HCT116 (cell line): Measurements from ENCODE around the gene ALOX15. TPM values are rescaled to one million over a fixed set of nuclear protein-coding genes. Genes with fewer than 3 reads are reported as not detected.

ENCODE experiments used
- ATAC-seq: fragments of 200-7000 bp; cut with Tn5 transposase; 2 replicates; pipeline ENCODE4 v1.9.1; 2020; ENCODE audit warnings: mild to moderate bottlenecking, moderate library complexity
- BruUV-seq: library from RNA; stranded (reverse); fragments of 400-500 nt; replicated peaks from 2 replicates; lab custom pipeline; 2021; lab: Mats Ljungman, UMichigan
- CTCF ChIA-PET: fragments of 300-600 bp; sonication (Branson Sonifier 250); formaldehyde crosslinking; loops from one replicate; lab custom pipeline; 2021; ENCODE audit warnings: antibody characterized with exemption; lab: Charles Lee
- POLR2A ChIA-PET: fragments of 300-600, 350-600 bp; sonication (Branson Sonifier 250); formaldehyde crosslinking; loops from one replicate; lab custom pipeline; 2021; ENCODE audit warnings: antibody characterized with exemption; lab: Charles Lee
- RAD21 ChIA-PET, 2 experiments: fragments of 300-600 bp; sonication (Branson Sonifier 250); formaldehyde crosslinking; loops; one replicate each; lab custom pipeline; 2023; ENCODE audit warnings: low total read pairs in 2 of 2; ENCODE audit not compliant: uncharacterized antibody in 2 of 2, unreplicated experiment in 2 of 2, low non-redundant PET in 1 of 2; lab: Charles Lee
- DNase-seq: peaks from one replicate; pipeline ENCODE4 v3.0.0-alpha.2; 2010; ENCODE audit warnings: low read depth, low spot score
- H2AFZ ChIP-seq: fragments of 200-600 bp; shearing (Covaris generic), sonication (generic); 2 replicates; pipeline ENCODE4 v1.6.1; 2017; ENCODE audit warnings: low read depth, mixed run types, mixed read lengths, antibody characterized with exemption, low read length; ENCODE audit not compliant: poor library complexity, severe bottlenecking
- H3K27ac ChIP-seq: 2 replicates; pipeline ENCODE4 v1.5.1; 2012; ENCODE audit warnings: low read depth, low read length
- H3K27me3 ChIP-seq: fragments of 200-600 bp; sonication (generic); 2 replicates; pipeline ENCODE4 v1.6.1; 2016; ENCODE audit warnings: mixed run types, low read length, mixed read lengths; ENCODE audit not compliant: insufficient read depth
- H3K36me3 ChIP-seq, 2 experiments: fragments of 200-500 bp in 1 of 2; fragments of 200-600 bp in 1 of 2; sonication (Bioruptor generic) in 1 of 2; sonication (generic) in 1 of 2; 2 replicates each; pipeline versions ENCODE4 v1.5.1 to v1.6.1; 2014 to 2016; ENCODE audit warnings: low read length in 2 of 2, inconsistent platforms in 1 of 2, mixed read lengths in 1 of 2, mixed run types in 1 of 2; ENCODE audit not compliant: insufficient read depth in 2 of 2, control insufficient read depth in 1 of 2
- H3K4me1 ChIP-seq, 2 experiments: fragments of 200-600 bp in 1 of 2; sonication (generic) in 1 of 2; 2 replicates each; pipeline versions ENCODE4 v1.5.1 to v1.6.1; 2012 to 2017; ENCODE audit warnings: low read length in 2 of 2, inconsistent platforms in 1 of 2, mild to moderate bottlenecking in 1 of 2, mixed read lengths in 1 of 2, mixed run types in 1 of 2, moderate library complexity in 1 of 2; ENCODE audit not compliant: insufficient read depth in 2 of 2, control insufficient read depth in 1 of 2
- H3K4me2 ChIP-seq: fragments of 200-600 bp; sonication (generic); 2 replicates; pipeline ENCODE4 v1.6.1; 2017; ENCODE audit warnings: mixed run types, low read length, mixed read lengths
- H3K4me3 ChIP-seq, 2 experiments: fragments of 200-600 bp in 1 of 2; sonication (generic) in 1 of 2; replicated peaks in 1 of 2; 2 replicates each; pipeline ENCODE4 v1.5.1; 2011 to 2016; ENCODE audit warnings: low read length in 2 of 2, control low read depth in 1 of 2, low read depth in 1 of 2, mild to moderate bottlenecking in 1 of 2, mixed read lengths in 1 of 2, mixed run types in 1 of 2
- H3K79me2 ChIP-seq: fragments of 200-600 bp; sonication (generic); 2 replicates; pipeline ENCODE4 v1.6.1; 2017; ENCODE audit warnings: mild to moderate bottlenecking, mixed run types, low read length, moderate library complexity, mixed read lengths; ENCODE audit not compliant: insufficient read depth
- H3K9ac ChIP-seq: fragments of 200-600 bp; sonication (generic); 2 replicates; pipeline ENCODE4 v1.6.1; 2016; ENCODE audit warnings: low read length, mixed read lengths
- H3K9me2 ChIP-seq: fragments of 200-600 bp; sonication (generic), shearing (Covaris generic); 2 replicates; pipeline ENCODE4 v1.6.1; 2017; ENCODE audit warnings: mixed run types, mild to moderate bottlenecking, moderate library complexity; ENCODE audit not compliant: insufficient read depth
- H3K9me3 ChIP-seq, 2 experiments: fragments of 200-500 bp in 1 of 2; fragments of 200-600 bp in 1 of 2; sonication (Bioruptor generic) in 1 of 2; sonication (generic) in 1 of 2; 2 replicates each; pipeline ENCODE4 v1.6.1; 2014 to 2017; ENCODE audit warnings: low read length in 2 of 2, mixed read lengths in 2 of 2, inconsistent platforms in 1 of 2, low read depth in 1 of 2, mild to moderate bottlenecking in 1 of 2, mixed run types in 1 of 2, moderate library complexity in 1 of 2; ENCODE audit not compliant: control insufficient read depth in 1 of 2, insufficient read depth in 1 of 2
- H4K20me1 ChIP-seq: fragments of 200-600 bp; sonication (generic), shearing (Covaris generic); 2 replicates; pipeline ENCODE4 v1.6.1; 2017; ENCODE audit warnings: mixed run types, mild to moderate bottlenecking, moderate library complexity; ENCODE audit not compliant: insufficient read depth
- ATF3 ChIP-seq: IDR thresholded peaks from 2 replicates; pipeline ENCODE4 v1.6.1; 2012
- CBX3 ChIP-seq: IDR thresholded peaks from 2 replicates; pipeline ENCODE4 v1.6.1; 2012; ENCODE audit warnings: low read depth
- CEBPB ChIP-seq: IDR thresholded peaks from 2 replicates; pipeline ENCODE4 v1.6.1; 2012; ENCODE audit warnings: low read depth
- EGR1 ChIP-seq: IDR thresholded peaks from 2 replicates; pipeline ENCODE4 v1.6.1; 2012; ENCODE audit warnings: low read depth
- ELF1 ChIP-seq: IDR thresholded peaks from 2 replicates; pipeline ENCODE4 v1.6.1; 2012; ENCODE audit warnings: low read depth, borderline replicate concordance
- MAX ChIP-seq: IDR thresholded peaks from 2 replicates; pipeline ENCODE4 v1.6.1; 2012
- POLR2A ChIP-seq: IDR thresholded peaks from 2 replicates; pipeline ENCODE4 v1.7.0; 2011; ENCODE audit warnings: borderline replicate concordance; ENCODE audit not compliant: insufficient read depth, insufficient read length; ENCODE audit errors: extremely low read depth
- POLR2AphosphoS5 ChIP-seq: IDR thresholded peaks from 2 replicates; pipeline ENCODE4 v1.6.1; 2011; ENCODE audit warnings: mild to moderate bottlenecking, low read depth, low read length, moderate library complexity
- RAD21 ChIP-seq: IDR thresholded peaks from 2 replicates; pipeline ENCODE4 v1.6.1; 2012; ENCODE audit warnings: low read depth, mild to moderate bottlenecking
- SIN3A ChIP-seq: IDR thresholded peaks from 2 replicates; pipeline ENCODE4 v1.6.1; 2012; ENCODE audit warnings: low read depth
- SP1 ChIP-seq: IDR thresholded peaks from 2 replicates; pipeline ENCODE4 v1.6.1; 2012; ENCODE audit warnings: low read depth
- SRF ChIP-seq: IDR thresholded peaks from 2 replicates; pipeline ENCODE4 v1.6.1; 2012; ENCODE audit warnings: low read depth
- YY1 ChIP-seq: IDR thresholded peaks from 2 replicates; pipeline ENCODE4 v1.6.1; 2011; ENCODE audit warnings: low read length, low read depth, moderate library complexity, mild to moderate bottlenecking; ENCODE audit not compliant: insufficient replicate concordance; ENCODE audit errors: extremely low read depth
- ZBTB33 ChIP-seq: IDR thresholded peaks from 2 replicates; pipeline ENCODE4 v1.6.1; 2011; ENCODE audit warnings: mild to moderate bottlenecking, low read length, moderate library complexity; ENCODE audit not compliant: insufficient replicate concordance; ENCODE audit errors: extremely low read depth
- ZFX ChIP-seq: fragments of 450-650 bp; IDR thresholded peaks from 2 replicates; pipeline ENCODE4 v1.6.1; 2017
- intact Hi-C: fragments of 100-400 bp; cut with micrococcal nuclease; formaldehyde crosslinking; loops from 2 replicates; pipeline ENCODE4 v1.10.0; 2022
- total RNA-seq: library from RNA; stranded (reverse); gene quantifications from one replicate; pipeline ENCODE4 v1.2.1, GENCODE V29; 2021; ENCODE audit not compliant: unreplicated experiment
- TF ChIP-seq, protein P1 (sequence below): IDR thresholded peaks from 2 replicates; pipeline ENCODE4 v1.6.1; 2012; ENCODE audit warnings: low read depth
- TF ChIP-seq, protein P2 (sequence below), 3 experiments: fragments of 200-600 bp in 1 of 3; sonication (generic) in 1 of 3; IDR thresholded peaks in 2 of 3; conservative IDR thresholded peaks in 1 of 3; 2 replicates each; pipeline ENCODE4 v1.5.1; 2012 to 2017; ENCODE audit warnings: low read depth in 2 of 3, low read length in 2 of 3, antibody characterized with exemption in 1 of 3, borderline replicate concordance in 1 of 3, control low read depth in 1 of 3, mild to moderate bottlenecking in 1 of 3, mixed read lengths in 1 of 3, mixed run types in 1 of 3, moderate library complexity in 1 of 3; ENCODE audit not compliant: insufficient read depth in 1 of 3

Gene ALOX15
- total RNA-seq, 1 experiment from 2014 or later = 0.57 TPM

DNA sequence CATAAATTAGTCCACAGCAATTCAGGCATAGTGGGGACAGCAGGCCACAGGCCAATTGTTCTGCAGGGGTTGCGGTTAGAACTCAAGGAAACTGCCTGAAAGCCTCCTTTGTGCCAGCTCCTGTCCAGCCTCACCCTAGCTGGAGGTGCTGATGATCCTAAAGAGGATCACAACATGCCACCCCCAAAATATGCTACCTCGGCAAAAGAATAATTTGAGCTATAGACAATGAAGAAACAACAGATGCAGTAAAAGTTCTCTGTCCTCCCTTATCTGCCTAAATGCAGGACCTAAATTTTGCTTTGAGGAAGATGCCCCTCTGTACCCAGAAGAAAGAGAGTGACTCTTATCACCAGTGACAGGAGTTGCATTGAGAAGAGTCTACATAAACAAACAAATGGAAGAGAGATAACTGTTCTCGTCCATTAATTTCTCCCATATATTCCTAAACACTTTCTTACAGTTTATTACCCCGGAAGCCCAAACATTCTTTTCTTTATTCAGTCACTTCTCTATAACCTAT lies 14.7 kb downstream of the ALOX15 start:
- Histone ChIP-seq H3K79me2 (no peaks in the 10 kb centered on the region), H2AFZ (no peak overlapping the region), H3K27ac (no peak overlapping the region), H3K36me3 (no peaks in the 10 kb centered on the region), H3K4me1 (peaks cover 0 to 4% of the 10 kb centered on the region in 2 experiments; a peak in 1 of 4 replicates), H3K9me3 (no peaks in the 10 kb centered on the region; a peak in 1 of 4 replicates), H4K20me1 (no peaks in the 10 kb centered on the region), H3K4me3 (no peak overlapping the region), H3K4me2 (no peak overlapping the region), H3K27me3 (no peaks in the 10 kb centered on the region), H3K9me2 (no peaks in the 10 kb centered on the region), H3K9ac (no peak overlapping the region)
- no TSS peak for BruUV-seq
- ChIA-PET RAD21 (interaction anchor here in 1 of 2 experiments (1.0 kb wide), 1 partner anchor 60 kb away, joined by 4 read pairs; no protein-coding TSS in a partner anchor), POLR2A (interaction anchor here (1.2 kb wide), 1 partner anchor 60 kb away, joined by 8 read pairs; no protein-coding TSS in a partner anchor), CTCF (interaction anchor here (0.9 to 4.5 kb wide), 2 partner anchors 59 to 276 kb away, joined by 3 to 59 read pairs; partner anchors contain the start of gene CHRNE)
- TF ChIP-seq ZFX = no peak
- no peak for TF ChIP-seq EGR1
- TF ChIP-seq, protein P1, sequence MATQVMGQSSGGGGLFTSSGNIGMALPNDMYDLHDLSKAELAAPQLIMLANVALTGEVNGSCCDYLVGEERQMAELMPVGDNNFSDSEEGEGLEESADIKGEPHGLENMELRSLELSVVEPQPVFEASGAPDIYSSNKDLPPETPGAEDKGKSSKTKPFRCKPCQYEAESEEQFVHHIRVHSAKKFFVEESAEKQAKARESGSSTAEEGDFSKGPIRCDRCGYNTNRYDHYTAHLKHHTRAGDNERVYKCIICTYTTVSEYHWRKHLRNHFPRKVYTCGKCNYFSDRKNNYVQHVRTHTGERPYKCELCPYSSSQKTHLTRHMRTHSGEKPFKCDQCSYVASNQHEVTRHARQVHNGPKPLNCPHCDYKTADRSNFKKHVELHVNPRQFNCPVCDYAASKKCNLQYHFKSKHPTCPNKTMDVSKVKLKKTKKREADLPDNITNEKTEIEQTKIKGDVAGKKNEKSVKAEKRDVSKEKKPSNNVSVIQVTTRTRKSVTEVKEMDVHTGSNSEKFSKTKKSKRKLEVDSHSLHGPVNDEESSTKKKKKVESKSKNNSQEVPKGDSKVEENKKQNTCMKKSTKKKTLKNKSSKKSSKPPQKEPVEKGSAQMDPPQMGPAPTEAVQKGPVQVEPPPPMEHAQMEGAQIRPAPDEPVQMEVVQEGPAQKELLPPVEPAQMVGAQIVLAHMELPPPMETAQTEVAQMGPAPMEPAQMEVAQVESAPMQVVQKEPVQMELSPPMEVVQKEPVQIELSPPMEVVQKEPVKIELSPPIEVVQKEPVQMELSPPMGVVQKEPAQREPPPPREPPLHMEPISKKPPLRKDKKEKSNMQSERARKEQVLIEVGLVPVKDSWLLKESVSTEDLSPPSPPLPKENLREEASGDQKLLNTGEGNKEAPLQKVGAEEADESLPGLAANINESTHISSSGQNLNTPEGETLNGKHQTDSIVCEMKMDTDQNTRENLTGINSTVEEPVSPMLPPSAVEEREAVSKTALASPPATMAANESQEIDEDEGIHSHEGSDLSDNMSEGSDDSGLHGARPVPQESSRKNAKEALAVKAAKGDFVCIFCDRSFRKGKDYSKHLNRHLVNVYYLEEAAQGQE = no peak
- no peak for TF ChIP-seq SIN3A
- no peak for TF ChIP-seq CBX3
- TF ChIP-seq YY1 = no peak
- TF ChIP-seq POLR2A = no peak
- TF ChIP-seq SP1 = no peak
- no peak for TF ChIP-seq CEBPB
- TF ChIP-seq ATF3 = no peak
- TF ChIP-seq ZBTB33 = no peak
- TF ChIP-seq MAX = no peak
- no peak for TF ChIP-seq ELF1
- TF ChIP-seq POLR2AphosphoS5 = no peak
- TF ChIP-seq SRF = no peak
- TF ChIP-seq, protein P2, sequence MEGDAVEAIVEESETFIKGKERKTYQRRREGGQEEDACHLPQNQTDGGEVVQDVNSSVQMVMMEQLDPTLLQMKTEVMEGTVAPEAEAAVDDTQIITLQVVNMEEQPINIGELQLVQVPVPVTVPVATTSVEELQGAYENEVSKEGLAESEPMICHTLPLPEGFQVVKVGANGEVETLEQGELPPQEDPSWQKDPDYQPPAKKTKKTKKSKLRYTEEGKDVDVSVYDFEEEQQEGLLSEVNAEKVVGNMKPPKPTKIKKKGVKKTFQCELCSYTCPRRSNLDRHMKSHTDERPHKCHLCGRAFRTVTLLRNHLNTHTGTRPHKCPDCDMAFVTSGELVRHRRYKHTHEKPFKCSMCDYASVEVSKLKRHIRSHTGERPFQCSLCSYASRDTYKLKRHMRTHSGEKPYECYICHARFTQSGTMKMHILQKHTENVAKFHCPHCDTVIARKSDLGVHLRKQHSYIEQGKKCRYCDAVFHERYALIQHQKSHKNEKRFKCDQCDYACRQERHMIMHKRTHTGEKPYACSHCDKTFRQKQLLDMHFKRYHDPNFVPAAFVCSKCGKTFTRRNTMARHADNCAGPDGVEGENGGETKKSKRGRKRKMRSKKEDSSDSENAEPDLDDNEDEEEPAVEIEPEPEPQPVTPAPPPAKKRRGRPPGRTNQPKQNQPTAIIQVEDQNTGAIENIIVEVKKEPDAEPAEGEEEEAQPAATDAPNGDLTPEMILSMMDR (IDR thresholded peaks at IDR 0.05 in 2 of 3, conservative IDR thresholded peaks at IDR 0.05 in 1 of 3; ENCODE audit: borderline replicate concordance in 1 of 3, insufficient read depth in 1 of 3, low read depth in 2 of 3, low read length in 2 of 3) = no peak
- TF ChIP-seq RAD21 = no peak
- ATAC-seq (no peak), DNase-seq (no peak)
- intact Hi-C loops = loop anchor here (1.0 kb wide), 2 partner anchors 60 to 206 kb away; no protein-coding TSS in a partner anchor
